Measurements from ENCODE around the gene PLCB1. TPM values are rescaled to one million over a fixed set of nuclear protein-coding genes. Genes with fewer than 3 reads are reported as not detected.
A peak's percentile ranks its signal among the peaks of the same experiment; 100 is the strongest.

The PLCB1 gene
- total and polyA plus RNA-seq, 5 experiments from 2014 or later: 1.4 to 3.8 (median 2.8) TPM

DNA sequence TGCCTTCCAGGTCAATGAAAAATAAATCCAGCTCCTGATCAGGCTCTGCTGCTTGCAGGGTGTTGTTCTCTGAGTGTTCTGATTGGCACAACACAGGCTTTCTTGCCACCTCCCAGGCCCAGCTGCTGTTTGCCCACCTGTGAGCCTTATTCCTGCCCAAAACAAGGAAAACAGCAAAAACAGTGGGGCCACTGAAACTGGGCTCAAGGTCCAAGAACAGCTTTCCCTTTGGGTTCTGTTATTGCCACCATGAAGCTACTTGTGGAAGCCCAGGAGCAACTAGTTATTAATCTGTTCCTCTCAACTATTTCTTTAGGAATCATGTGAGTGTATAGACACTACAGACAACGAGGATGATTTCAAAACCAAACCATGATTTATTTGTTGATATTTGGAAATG lies 159.1 kb downstream of the PLCB1 start:
- Mint-ChIP-seq H3K27me3 (peaks cover 0 to 4% (median 0%) of the 10 kb centered on the region in 5 donors), H3K4me3 (no peak overlapping the region), H3K9me3 (no peaks in the 10 kb centered on the region), H3K27ac (no peak overlapping the region), H3K4me1 (no peaks in the 10 kb centered on the region), H3K36me3 (no peaks in the 10 kb centered on the region)
- ATAC-seq (no peak), DNase-seq (no peak)
- POLR2A ChIA-PET: no interaction called here

DNA sequence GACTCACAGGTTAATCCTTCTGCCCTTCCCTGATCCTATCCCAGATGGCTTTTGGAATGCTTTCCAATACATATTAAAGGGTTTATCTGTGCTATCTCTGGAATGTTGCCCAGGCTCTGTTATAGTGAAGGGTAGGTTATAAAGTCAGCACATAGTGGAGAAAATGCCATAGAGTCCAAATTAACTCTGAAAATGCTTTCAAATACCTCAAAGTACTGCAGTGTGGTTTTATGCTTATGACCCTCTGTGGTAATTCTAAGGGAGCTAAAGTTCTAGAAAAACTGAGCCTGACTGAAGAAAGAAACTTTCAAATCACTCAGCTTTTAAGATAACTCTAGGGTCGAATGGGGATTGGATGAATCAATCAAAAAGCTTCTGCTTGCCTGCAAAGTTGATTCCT lies 159.8 kb downstream of the PLCB1 start:
- POLR2A ChIA-PET: no interaction called here
- no peak overlapping the region for H3K4me3 Mint-ChIP-seq
- H3K4me1 Mint-ChIP-seq: no peaks in the 10 kb centered on the region
- no peak overlapping the region for H3K27ac Mint-ChIP-seq
- H3K9me3 Mint-ChIP-seq: no peaks in the 10 kb centered on the region
- DNase-seq (no peak), ATAC-seq (no peak)
- H3K36me3 Mint-ChIP-seq: no peaks in the 10 kb centered on the region
- peaks cover 0 to 4% (median 0%) of the 10 kb centered on the region in 5 donors for H3K27me3 Mint-ChIP-seq

DNA sequence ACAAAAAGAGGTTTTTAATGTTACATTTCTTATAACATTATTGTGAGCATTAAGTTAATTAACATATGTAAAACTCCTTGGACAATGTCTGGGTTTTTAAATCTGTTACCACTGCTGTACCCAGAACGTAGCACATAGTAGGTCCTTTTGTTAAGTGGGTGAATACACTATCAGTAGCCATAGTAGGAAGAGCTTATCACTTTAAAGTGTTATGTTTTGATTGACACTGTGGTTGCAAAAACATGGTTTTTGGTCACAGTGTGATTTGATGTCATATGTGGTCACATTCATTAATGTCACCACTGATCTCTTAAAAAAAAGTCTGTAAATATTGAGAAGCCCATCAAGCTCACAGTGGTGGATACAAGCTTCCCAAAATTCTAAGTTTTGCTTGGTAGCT lies 160.7 kb downstream of the PLCB1 start:
- H3K27ac Mint-ChIP-seq: no peak overlapping the region
- DNase-seq (peak in 1 of 10 donors; percentile 11), ATAC-seq (no peak)
- no peaks in the 10 kb centered on the region for H3K4me1 Mint-ChIP-seq
- H3K9me3 Mint-ChIP-seq: no peaks in the 10 kb centered on the region
- H3K27me3 Mint-ChIP-seq: peaks cover 0 to 4% (median 0%) of the 10 kb centered on the region in 5 donors
- POLR2A ChIA-PET: no interaction called here
- H3K4me3 Mint-ChIP-seq: no peak overlapping the region
- no peaks in the 10 kb centered on the region for H3K36me3 Mint-ChIP-seq

DNA sequence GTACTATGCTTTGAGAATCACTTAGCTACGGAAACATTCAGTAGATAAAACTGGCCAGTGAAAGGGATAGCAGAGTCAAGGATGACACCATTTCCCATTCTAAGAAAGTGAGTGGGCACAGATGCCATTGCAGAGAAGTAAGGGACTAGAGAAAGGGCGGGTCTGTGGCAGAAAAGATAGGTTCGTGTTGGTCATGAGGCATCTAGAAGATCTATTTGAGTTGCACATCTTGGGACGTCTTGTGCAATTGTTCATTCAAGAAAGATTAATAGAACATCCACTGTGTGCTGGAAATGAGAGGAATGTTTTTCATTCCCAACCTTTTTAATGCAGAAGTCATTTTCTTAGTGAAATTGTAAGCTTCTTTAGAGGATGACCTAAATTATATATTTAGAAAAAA lies 161.7 kb downstream of the PLCB1 start:
- Mint-ChIP-seq H3K4me3 (no peak overlapping the region), H3K4me1 (no peaks in the 10 kb centered on the region), H3K36me3 (no peaks in the 10 kb centered on the region), H3K27me3 (peaks cover 0 to 2% (median 0%) of the 10 kb centered on the region in 5 donors), H3K9me3 (no peaks in the 10 kb centered on the region), H3K27ac (no peak overlapping the region)
- DNase-seq (no peak), ATAC-seq (no peak)
- POLR2A ChIA-PET: no interaction called here

DNA sequence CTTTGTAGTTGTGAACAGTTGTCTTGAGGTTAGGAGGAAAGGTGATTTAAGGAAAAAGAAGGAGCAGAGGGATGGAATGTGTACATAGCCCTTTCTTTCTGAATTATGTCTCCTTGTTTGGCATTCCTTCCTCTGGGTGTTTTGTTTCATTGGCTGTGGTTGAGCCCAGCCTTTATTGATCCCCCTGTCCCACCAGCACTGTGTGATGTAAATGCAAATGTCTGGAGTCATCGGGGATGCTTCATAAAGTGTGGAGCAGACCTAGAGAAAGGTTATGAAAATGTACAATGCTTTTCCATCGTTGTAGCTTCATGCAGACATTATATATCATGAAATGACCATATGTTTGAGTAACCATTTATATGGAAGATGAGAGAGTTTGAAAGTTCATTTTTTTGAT lies 164.5 kb downstream of the PLCB1 start:
- H3K36me3 Mint-ChIP-seq: no peaks in the 10 kb centered on the region
- no peaks in the 10 kb centered on the region for H3K9me3 Mint-ChIP-seq
- no peak for DNase-seq
- no peaks in the 10 kb centered on the region for H3K27me3 Mint-ChIP-seq
- ATAC-seq: no peak
- no peak overlapping the region for H3K4me3 Mint-ChIP-seq
- no peaks in the 10 kb centered on the region for H3K4me1 Mint-ChIP-seq
- no peak overlapping the region for H3K27ac Mint-ChIP-seq
- POLR2A ChIA-PET: no interaction called here

DNA sequence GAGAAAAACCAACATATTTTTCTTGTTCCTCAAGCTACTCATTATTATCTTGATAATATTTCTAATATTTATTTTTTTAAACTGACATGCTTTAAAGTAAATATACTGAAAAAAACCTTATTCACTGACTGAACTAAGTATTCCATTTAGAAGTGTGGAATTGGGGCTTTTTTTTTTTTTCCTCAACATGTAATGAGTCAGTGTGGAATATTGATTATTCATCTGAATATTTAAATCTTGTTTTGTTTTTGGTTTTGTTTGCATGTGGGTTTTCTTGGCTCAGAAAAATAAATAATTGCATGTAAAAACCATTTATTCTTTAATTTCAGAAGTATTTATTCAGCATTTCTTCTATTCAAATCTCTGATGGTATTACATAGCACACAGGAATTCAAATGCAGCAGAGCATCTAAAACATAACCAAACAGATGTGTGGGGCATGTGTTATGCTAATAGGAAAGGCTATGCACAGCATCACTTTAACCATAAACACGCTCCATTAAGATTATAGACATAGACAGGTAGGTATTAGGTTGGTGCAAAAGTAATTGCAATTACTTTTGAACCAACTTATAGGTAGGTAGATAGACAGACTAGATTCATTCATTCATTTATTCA lies 166.5 kb downstream of the PLCB1 start:
- Mint-ChIP-seq H3K9me3 (no peaks in the 10 kb centered on the region), H3K36me3 (no peaks in the 10 kb centered on the region), H3K27me3 (no peaks in the 10 kb centered on the region), H3K4me1 (no peaks in the 10 kb centered on the region), H3K27ac (no peak overlapping the region), H3K4me3 (no peak overlapping the region)
- POLR2A ChIA-PET: no interaction called here
- ATAC-seq: no peak
- no peak for DNase-seq

DNA sequence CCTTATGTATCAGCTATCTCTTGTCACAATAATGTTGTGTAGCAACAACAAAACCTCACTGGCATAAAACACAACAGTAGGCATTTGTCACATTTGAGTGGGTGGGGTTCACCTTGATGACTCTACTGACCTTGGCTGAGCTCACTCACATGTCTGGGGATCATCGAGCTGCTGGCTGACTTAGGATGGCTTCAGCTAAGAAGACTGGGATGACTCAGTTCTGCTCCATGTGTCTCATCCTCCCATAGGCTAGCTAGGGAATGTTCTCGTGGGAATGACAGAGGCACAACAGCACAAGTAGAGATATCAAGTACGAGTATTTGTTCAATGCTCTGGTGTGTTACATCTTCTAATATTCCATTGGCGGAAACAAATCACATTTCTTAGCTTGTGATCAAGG lies 167.9 kb downstream of the PLCB1 start:
- Mint-ChIP-seq H3K27me3 (no peaks in the 10 kb centered on the region), H3K27ac (no peak overlapping the region), H3K9me3 (no peaks in the 10 kb centered on the region), H3K4me3 (no peak overlapping the region), H3K36me3 (no peaks in the 10 kb centered on the region), H3K4me1 (peaks cover 0 to 3% (median under 1%) of the 10 kb centered on the region in 4 donors)
- ATAC-seq (no peak), DNase-seq (no peak)
- POLR2A ChIA-PET: no interaction called here

DNA sequence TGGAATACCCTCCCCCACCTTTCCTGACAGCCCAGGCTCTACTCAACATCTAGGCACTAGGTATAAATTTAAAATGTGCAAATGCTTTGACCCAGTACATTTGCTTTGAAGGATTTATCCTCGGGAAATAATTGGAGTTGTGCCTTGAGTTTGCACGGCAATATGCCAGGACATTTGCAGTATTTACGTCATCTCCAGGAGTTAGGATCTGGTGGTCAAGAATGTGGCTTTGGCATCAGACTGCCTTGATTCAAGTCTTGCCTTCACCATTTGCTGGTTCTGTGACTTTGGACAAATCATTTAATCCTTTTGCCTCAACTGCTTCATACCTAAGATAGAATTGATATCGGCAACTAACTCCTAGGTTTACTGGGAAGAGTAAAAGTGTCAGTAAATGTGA lies 169.6 kb downstream of the PLCB1 start:
- H3K9me3 Mint-ChIP-seq: no peaks in the 10 kb centered on the region
- H3K36me3 Mint-ChIP-seq: no peaks in the 10 kb centered on the region
- DNase-seq: no peak
- H3K27ac Mint-ChIP-seq: peak overlapping the region in 1 of 10 donors; percentile 39
- POLR2A ChIA-PET: no interaction called here
- peaks cover 0 to 12% (median 7%) of the 10 kb centered on the region in 4 donors for H3K4me1 Mint-ChIP-seq
- no peaks in the 10 kb centered on the region for H3K27me3 Mint-ChIP-seq
- ATAC-seq: no peak
- H3K4me3 Mint-ChIP-seq: no peak overlapping the region

DNA sequence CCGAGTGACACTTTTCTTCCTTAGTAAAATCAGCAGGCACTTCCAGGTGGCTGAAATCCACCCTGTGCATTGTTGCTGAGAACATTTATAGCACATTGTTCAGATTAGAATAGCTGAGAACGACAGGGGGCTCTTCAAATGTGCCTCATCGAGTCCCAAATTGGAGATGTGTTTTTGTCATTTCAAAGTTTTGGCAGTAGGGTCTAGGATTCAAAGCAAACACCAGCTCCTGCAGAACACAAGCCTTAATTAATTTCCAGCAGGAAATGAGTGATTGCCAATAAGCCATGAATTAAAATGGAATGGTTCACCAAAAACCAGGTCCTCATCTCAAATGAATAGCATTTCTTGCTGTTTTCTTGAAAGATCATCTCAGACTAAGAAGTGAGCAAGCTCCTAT lies 171.6 kb downstream of the PLCB1 start:
- Mint-ChIP-seq H3K4me3 (no peak overlapping the region), H3K27ac (no peak overlapping the region), H3K27me3 (peaks cover 0 to 2% (median 0%) of the 10 kb centered on the region in 5 donors), H3K9me3 (no peaks in the 10 kb centered on the region), H3K36me3 (no peaks in the 10 kb centered on the region), H3K4me1 (peaks cover 0 to 12% (median 7%) of the 10 kb centered on the region in 4 donors)
- no peak for DNase-seq
- ATAC-seq: no peak
- POLR2A ChIA-PET: no interaction called here

DNA sequence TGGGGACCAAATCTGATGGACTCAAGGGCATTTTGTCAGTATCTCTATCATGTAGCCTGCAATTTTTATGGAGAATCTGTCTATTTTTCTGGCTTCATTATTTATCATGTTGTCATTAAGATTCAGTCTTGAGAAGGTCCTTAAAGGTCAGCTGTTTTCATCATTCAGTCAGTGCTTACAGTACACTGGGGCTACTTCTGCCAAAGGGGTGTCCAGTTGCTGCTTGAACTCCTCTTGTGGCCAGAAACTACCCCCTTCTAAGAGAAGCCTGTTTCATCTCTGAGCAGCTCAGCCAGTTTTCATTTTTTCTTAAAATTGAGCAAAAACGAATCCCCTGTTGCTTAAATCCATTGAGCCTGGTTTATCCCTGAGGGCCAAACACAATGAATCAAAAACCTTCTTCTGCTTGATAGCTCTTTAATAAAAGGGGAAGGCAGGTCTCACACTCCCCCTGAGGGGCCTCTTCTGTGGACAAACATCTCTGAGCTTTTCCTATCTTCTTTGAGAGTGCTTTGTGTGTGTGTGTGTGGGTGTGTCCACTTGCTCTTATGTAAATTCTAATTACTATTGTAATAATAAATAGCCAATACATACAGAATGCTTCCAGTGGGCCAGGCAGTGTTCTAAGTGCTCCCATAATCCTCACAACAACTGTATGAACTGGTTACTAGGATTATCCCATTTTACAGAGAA lies 172.2 kb downstream of the PLCB1 start:
- Mint-ChIP-seq H3K9me3 (no peaks in the 10 kb centered on the region), H3K36me3 (no peaks in the 10 kb centered on the region), H3K4me3 (no peak overlapping the region), H3K4me1 (peaks cover 0 to 12% (median 7%) of the 10 kb centered on the region in 4 donors), H3K27ac (no peak overlapping the region), H3K27me3 (peaks cover 0 to 2% (median 0%) of the 10 kb centered on the region in 5 donors)
- POLR2A ChIA-PET: no interaction called here
- ATAC-seq (no peak), DNase-seq (no peak)

DNA sequence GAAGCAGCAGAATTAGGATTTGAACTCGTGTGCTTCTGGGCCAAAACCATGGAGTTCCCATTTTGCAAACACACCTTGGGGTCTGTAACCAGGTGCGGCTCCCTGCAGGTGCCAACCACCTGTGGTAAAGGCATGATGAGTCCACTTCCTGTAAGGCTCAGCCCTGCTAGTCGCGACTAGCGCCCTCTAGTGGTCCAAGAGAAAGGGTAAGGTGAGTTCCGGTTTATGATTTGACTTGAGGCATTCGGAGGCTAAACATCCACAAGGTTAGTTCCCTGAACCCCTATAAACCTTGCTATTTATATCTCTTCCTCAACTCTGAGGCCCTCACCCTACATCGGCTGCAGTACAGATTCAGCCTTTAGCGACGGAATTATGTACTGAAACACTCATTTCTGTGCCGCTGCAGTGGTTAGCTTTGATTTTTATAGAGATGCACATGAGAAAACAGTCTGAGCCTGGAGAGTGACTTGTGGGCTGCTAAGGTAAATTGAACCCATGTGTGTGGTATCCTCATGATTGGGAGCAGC lies 173.4 kb downstream of the PLCB1 start:
- H3K4me1 Mint-ChIP-seq: peaks cover 0 to 12% (median 7%) of the 10 kb centered on the region in 4 donors
- POLR2A ChIA-PET: no interaction called here
- DNase-seq (peak; percentile 46 to 84 (median 66)), ATAC-seq (peak; percentile 95 to 99)
- peaks cover 0 to 2% (median 0%) of the 10 kb centered on the region in 5 donors for H3K27me3 Mint-ChIP-seq
- H3K9me3 Mint-ChIP-seq: no peaks in the 10 kb centered on the region
- peak overlapping the region in 2 of 10 donors; percentile 4 to 44 for H3K27ac Mint-ChIP-seq
- H3K36me3 Mint-ChIP-seq: no peaks in the 10 kb centered on the region
- H3K4me3 Mint-ChIP-seq: peak overlapping the region in 4 of 10 donors; percentile 14 to 30 (median 18)

DNA sequence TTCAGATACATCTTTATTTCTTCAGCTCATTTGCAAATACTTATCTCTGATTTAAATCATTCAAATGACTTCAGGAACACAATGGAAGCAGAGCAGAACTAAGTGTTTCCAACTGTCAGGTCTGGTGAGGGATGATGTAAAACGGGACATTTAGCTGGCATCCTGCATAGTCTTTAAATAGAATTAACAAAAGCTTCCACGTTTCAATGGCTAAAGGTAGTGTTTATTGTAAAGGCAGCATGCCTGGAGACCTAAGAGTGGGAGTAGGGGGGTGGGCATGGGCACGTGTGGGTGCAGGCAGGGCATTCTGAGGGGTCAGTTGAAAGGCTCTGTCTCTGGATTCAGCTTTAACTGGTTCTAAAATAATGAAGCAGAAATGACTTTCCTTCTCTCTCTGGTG lies 174.9 kb downstream of the PLCB1 start:
- Mint-ChIP-seq H3K27ac (no peak overlapping the region), H3K4me1 (peaks cover 0 to 12% (median 7%) of the 10 kb centered on the region in 4 donors), H3K36me3 (no peaks in the 10 kb centered on the region), H3K9me3 (no peaks in the 10 kb centered on the region), H3K27me3 (peaks cover 0 to 2% (median 0%) of the 10 kb centered on the region in 5 donors), H3K4me3 (no peak overlapping the region)
- ATAC-seq (no peak), DNase-seq (no peak)
- POLR2A ChIA-PET: interaction anchor here (1.3 kb wide), 1 partner anchor 8 kb away, joined by 3 read pairs; no protein-coding TSS in a partner anchor

DNA sequence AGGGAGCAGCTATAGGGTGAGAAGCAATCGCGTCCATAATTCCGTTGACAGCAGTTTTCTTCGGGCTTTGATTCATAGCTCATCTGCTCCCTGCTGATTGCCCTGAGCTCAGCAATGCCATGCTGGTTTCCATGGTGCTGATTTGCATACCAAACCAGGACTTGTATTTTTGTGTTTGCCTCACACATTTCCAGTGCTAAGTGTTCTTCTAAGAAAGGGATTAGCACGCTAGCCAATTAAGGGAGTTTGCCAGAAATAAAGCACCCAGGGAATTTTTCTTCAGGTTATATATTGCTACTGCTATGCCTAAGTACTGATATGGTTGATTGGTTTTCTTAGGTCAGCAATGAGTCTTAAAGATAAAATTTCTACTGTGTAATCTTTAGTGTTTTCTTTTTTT lies 177.6 kb downstream of the PLCB1 start:
- no peaks in the 10 kb centered on the region for H3K36me3 Mint-ChIP-seq
- H3K9me3 Mint-ChIP-seq: no peaks in the 10 kb centered on the region
- H3K27me3 Mint-ChIP-seq: peaks cover 0 to 2% (median 0%) of the 10 kb centered on the region in 5 donors
- POLR2A ChIA-PET: no interaction called here
- no peak overlapping the region for H3K4me3 Mint-ChIP-seq
- peaks cover 0 to 12% (median 7%) of the 10 kb centered on the region in 4 donors for H3K4me1 Mint-ChIP-seq
- ATAC-seq (no peak), DNase-seq (no peak)
- H3K27ac Mint-ChIP-seq: no peak overlapping the region

Data from naive thymus-derived CD8-positive, alpha-beta T cell (primary cell).